ENCODE measurements around the gene A4GALT.
"Not testable (repeated sequence)": the region's sequence is repeated elsewhere in the genome, so short reads cannot be mapped to it uniquely, and the experiment has no call there.

Gene A4GALT

DNA sequence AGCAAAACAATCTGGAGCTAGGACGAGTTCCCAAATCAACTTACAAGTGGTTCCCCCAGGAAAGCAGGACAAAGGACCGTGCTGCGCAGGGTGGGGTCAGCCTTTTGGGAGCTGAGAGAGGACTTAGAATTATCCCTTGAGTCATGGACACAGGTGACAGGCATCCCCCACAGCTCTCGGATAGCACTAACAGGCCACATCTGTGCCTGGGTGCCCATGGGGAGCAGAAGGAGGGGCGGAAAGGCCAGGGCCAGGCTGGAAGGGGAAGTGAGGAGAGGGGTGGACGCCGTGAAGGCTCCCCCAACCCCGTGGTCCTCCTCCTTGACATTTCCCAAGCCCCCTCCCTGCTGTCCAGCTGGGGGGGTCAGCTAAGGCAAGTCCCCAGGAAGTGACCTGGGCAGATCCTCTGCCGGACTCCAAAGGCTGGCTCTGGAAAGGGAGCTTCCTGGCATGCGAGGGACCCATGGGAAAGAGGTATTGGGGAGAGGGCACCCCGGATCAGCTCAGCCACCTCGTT, 31.6 kb upstream of the A4GALT start:
- TF ChIP-seq, protein P1, sequence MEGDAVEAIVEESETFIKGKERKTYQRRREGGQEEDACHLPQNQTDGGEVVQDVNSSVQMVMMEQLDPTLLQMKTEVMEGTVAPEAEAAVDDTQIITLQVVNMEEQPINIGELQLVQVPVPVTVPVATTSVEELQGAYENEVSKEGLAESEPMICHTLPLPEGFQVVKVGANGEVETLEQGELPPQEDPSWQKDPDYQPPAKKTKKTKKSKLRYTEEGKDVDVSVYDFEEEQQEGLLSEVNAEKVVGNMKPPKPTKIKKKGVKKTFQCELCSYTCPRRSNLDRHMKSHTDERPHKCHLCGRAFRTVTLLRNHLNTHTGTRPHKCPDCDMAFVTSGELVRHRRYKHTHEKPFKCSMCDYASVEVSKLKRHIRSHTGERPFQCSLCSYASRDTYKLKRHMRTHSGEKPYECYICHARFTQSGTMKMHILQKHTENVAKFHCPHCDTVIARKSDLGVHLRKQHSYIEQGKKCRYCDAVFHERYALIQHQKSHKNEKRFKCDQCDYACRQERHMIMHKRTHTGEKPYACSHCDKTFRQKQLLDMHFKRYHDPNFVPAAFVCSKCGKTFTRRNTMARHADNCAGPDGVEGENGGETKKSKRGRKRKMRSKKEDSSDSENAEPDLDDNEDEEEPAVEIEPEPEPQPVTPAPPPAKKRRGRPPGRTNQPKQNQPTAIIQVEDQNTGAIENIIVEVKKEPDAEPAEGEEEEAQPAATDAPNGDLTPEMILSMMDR (IDR thresholded peaks at IDR 0.05; ENCODE audit: extremely low read depth, missing control alignments) = no peak
- DNase-seq (ENCODE audit: low spot score) = peak; percentile 39

DNA sequence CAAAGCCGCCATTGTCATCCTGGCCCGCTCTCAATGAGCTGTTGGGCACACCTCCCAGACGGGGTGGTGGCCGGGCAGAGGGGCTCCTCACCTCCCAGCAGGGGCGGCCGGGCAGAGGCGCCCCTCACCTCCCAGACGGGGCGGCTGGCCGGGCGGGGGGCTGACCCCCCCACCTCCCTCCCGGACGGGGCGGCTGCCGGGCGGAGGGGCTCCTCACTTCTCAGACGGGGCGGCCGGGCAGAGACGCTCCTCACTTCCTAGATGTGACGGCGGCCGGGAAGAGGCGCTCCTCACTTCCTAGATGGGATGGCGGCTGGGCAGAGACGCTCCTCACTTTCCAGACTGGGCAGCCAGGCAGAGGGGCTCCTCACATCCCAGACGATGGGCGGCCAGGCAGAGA, 29.8 kb upstream of the A4GALT start:
- not testable (repeated sequence) for DNase-seq (ENCODE audit: low spot score)

DNA sequence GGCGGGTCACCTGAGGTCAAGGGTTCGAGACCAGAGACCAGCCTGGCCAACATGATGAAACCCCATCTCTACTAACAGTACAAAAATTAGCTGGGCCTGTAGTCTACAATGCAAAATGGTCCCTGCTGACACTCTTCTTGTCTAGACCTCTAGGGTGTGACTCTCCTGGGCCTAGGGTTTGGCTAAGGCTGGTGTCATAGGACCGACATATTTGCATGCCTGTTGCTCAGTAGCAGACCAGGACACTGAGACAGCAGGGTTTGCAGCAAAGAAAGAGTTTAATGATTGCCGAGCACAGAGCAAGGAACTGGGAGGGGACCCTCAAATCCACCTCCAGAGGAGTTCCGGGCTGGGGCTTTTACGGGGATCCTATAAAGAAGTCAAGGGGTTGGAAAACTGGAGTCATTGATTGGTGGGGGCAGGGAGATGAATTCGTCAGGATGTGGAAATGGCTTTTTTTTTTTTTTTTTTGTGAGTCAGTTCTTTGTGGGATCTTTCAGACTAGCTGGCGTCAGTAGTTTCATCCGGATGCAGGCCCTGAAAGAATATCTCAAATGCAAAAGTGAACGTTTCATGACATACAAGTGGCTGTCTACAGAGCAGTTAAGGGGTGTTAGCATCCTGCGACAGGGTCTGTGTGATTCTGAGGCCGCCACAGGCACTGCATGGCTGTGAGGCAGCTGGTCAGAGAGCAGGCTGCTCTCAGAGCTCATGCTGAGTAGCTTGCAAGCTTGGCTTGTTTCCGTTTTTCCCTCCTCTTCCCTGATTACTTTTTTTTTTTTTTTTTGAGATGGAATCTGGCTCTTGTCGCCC, 27.2 kb upstream of the A4GALT start:
- DNase-seq (ENCODE audit: low spot score) = no peak
- TF ChIP-seq, protein P1 (IDR thresholded peaks at IDR 0.05; ENCODE audit: extremely low read depth, missing control alignments) = no peak

DNA sequence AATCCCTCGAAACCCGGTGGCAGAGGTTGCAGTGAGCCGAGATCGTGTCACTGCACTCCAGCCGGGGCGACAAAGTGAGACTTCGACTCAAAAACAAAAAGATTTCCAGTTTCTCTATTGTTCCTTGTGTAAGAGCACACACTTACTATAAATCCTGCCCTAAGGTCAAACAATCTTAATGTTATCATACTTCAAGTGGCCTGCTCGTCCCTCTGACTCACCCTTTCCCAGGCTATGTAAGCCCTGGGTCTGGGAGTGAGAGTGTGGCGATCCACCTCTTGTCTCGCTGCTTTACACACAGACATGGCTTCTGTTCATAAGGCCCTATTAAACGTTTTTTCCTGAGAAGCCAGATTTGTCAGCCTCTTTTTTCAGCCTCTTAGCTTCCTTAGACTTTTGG, 24.4 kb upstream of the A4GALT start:
- TF ChIP-seq, protein P1 (IDR thresholded peaks at IDR 0.05; ENCODE audit: extremely low read depth, missing control alignments) = no peak
- no peak for DNase-seq (ENCODE audit: low spot score)

DNA sequence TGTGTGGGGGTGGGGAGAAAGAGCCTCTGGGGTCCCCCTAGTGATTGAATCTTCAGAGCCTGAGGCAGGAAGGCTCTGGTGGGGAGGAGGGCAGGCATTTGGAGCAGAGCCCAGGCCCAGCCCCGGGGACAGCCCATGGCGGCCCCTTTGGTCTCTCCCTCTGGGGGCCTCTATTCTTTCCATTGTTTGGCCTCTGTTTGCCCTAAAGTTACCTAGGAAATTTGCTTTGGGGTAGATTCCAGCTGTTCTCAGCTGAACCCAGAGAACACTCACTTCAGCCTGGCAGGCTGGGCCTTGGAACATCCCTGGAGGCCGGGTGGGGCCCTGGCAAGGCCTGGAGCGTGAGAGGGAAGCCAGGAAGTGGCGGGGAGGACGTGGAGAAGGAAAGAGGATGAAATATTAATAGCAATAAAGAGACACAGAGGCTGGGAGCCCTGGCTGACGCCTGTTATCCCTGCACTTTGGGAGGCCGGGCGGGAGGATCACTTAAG, 22.9 kb upstream of the A4GALT start:
- DNase-seq (ENCODE audit: low spot score) = no peak

DNA sequence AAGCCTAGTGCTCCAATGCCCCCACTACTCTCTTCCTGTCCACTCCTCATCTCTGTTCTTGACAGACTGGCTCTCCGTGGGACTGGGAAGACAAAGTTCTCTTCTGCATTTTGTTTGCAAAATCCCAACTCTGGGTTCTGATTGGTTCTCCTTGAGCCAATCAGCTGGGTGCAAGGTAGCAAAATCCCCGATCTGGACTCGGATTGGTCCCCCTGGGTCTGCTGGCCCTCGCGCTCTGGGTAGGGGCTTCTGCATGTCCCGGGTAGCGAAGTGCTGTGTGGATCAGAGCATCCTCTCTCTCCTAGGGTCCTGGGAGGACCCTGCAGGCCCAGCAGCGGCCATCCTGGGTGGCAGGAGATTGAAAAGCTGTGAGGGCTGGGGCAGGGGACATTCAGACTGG, 22.3 kb upstream of the A4GALT start:
- TF ChIP-seq, protein P1 (IDR thresholded peaks at IDR 0.05; ENCODE audit: extremely low read depth, missing control alignments) = no peak
- DNase-seq (ENCODE audit: low spot score) = no peak

More for the DNA sequence above, 22.9 kb upstream of the A4GALT start:
- TF ChIP-seq, protein P1 (IDR thresholded peaks at IDR 0.05; ENCODE audit: extremely low read depth, missing control alignments) = no peak

DNA sequence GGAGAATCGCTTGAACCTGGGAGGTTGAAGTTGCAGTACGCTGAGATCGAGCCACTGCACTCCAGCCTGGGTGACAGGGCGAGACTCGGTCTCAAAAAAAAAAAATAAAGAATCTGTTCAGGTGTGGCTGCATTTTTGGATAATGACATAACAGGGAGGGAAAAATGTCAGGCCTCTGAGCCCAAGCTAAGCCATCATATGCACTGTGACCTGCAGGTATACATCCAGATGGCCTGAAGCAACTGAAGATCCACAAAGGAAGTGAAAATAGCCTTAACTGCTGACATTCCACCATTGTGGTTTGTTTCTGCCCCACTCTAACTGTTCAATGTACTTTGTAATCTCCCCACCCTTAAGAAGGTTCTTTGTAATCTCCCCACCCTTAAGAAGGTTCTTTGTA, 19.6 kb upstream of the A4GALT start:
- not testable (repeated sequence) for DNase-seq (ENCODE audit: low spot score)

DNA sequence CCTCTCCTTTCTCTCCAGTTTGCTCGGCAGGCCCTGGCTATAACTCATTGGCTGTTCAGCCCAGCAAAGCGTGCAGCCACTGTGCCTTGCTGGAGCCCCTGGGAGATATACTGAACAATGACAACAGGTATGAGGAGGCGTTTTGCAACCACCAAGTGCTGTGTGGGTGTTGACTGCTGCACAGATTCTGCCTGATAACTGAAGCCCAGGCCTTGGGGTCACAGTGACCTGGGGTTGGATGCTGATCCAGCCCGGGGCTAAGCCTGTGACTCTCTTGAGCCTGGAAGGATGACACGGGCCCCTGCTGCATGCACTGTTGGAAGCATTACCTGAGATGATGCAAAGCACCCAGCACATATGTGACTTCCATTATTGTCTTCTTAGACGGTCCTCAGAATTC, 13.7 kb upstream of the A4GALT start:
- no peak for DNase-seq (ENCODE audit: low spot score)
- TF ChIP-seq, protein P1 (IDR thresholded peaks at IDR 0.05; ENCODE audit: extremely low read depth, missing control alignments) = no peak

DNA sequence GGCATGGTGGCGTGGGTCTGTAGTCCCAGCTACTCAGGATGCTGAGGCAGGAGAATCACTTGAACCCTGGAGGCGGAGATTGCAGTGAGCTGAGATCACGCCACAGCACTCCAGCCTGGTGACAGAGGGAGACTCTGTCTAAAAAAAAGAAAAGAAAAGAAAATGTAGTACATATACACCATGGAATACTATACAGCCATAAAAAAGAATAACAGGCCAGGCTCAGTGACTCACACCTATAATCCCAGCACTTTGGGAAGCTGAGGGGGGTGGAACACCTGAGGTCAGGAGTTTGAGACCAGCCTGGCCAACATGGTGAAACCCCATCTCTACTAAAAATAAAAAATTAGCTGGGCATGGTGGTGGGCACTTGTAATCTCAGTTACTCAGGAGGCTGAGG, 12.7 kb upstream of the A4GALT start:
- DNase-seq (ENCODE audit: low spot score) = not testable (repeated sequence)

All from GM20000 (cell line).